Retina (tissue), 1 donor: ENCODE results near the gene TJP3.
"Not testable (repeated sequence)": the region's sequence is repeated elsewhere in the genome, so short reads cannot be mapped to it uniquely, and the experiment has no call there.

ENCODE experiments used
- DNase-seq: peaks from one replicate; pipeline ENCODE4 v3.0.0-alpha.2; 2016

TJP3 gene

GRCh38 chr19:3708207-3708931 lies at the start of gene TJP3:
Gene TJP3, plus strand, starts transcription at chr19:3708384. Its CDS starts 20,049 bp downstream, at chr19:3728433.
- DNase-seq, result no peak

- DNase-seq, result no peak
Observed at GRCh38 chr19:3658870-3659745, 49.1 kb upstream of the TJP3 start.

GRCh38 chr19:3659746-3660112 lies 48.5 kb upstream of the TJP3 start:
- no peak for DNase-seq

- no peak for DNase-seq
Observed at GRCh38 chr19:3660493-3661219, 47.5 kb upstream of the TJP3 start.

- DNase-seq, result no peak
Observed at GRCh38 chr19:3661284-3662238, 46.6 kb upstream of the TJP3 start.

- no peak for DNase-seq
Observed at GRCh38 chr19:3663838-3664237, 44.3 kb upstream of the TJP3 start.

- no peak for DNase-seq
Observed at GRCh38 chr19:3664879-3665642, 43.1 kb upstream of the TJP3 start.

- peak; percentile 84 for DNase-seq
Observed at GRCh38 chr19:3665681-3666544, 42.3 kb upstream of the TJP3 start.

GRCh38 chr19:3666545-3666856 lies 41.7 kb upstream of the TJP3 start:
- DNase-seq, result not testable (repeated sequence)

GRCh38 chr19:3667037-3667638 lies 41.0 kb upstream of the TJP3 start:
- DNase-seq, result no peak

- DNase-seq, result no peak
Observed at GRCh38 chr19:3667766-3668165, 40.4 kb upstream of the TJP3 start.

- DNase-seq, result peak; percentile 54
Observed at GRCh38 chr19:3668331-3669081, 39.7 kb upstream of the TJP3 start.

GRCh38 chr19:3669082-3669946 lies 38.9 kb upstream of the TJP3 start:
- DNase-seq, result peak; percentile 56

- peak; percentile 48 for DNase-seq
Observed at GRCh38 chr19:3669947-3670795, 38.0 kb upstream of the TJP3 start.

- DNase-seq, result peak; percentile 38
Observed at GRCh38 chr19:3670796-3671679, 37.1 kb upstream of the TJP3 start.
